22Rv1 (cell line): ENCODE data around the gene ADAMTS8.

Source experiments
- ZFX ChIP-seq: fragments of 450-650 bp; IDR thresholded peaks from 2 replicates; pipeline ENCODE4 v1.6.1; 2017; ENCODE audit warnings: antibody characterized with exemption, borderline replicate concordance
- TF ChIP-seq, protein P1 (sequence below): fragments of 450-650 bp; IDR thresholded peaks from 2 replicates; pipeline ENCODE4 v1.5.1; 2017; ENCODE audit warnings: mild to moderate bottlenecking

DNA sequence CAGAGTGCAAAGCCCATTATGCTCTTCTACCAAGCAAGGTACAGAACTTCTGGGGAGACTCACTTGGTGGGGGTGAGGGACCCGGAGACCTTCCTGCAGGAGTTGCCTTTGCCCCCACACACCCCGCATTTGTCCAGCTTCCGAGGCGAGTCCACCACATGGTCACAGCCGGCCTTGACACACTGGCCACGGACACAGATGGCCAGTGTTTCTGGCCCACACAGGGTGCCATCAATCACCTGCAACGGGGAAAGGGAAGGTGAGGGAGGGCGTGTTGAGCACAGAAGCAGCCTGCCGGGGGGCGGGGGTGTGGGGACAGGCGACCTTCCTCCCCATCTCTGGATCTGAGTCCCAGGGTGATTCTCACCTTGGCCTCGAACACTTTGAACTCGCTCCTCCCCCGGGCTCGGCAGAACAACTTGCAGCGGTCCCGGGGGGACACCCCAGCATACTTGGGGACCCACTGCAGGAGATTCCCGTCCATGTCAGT lies 20.0 kb downstream of the ADAMTS8 start:
- TF ChIP-seq, protein P1, sequence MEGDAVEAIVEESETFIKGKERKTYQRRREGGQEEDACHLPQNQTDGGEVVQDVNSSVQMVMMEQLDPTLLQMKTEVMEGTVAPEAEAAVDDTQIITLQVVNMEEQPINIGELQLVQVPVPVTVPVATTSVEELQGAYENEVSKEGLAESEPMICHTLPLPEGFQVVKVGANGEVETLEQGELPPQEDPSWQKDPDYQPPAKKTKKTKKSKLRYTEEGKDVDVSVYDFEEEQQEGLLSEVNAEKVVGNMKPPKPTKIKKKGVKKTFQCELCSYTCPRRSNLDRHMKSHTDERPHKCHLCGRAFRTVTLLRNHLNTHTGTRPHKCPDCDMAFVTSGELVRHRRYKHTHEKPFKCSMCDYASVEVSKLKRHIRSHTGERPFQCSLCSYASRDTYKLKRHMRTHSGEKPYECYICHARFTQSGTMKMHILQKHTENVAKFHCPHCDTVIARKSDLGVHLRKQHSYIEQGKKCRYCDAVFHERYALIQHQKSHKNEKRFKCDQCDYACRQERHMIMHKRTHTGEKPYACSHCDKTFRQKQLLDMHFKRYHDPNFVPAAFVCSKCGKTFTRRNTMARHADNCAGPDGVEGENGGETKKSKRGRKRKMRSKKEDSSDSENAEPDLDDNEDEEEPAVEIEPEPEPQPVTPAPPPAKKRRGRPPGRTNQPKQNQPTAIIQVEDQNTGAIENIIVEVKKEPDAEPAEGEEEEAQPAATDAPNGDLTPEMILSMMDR = no peak
- no peak for TF ChIP-seq ZFX
